Fibroblast of pulmonary artery (primary cell): ENCODE results near the gene SPAG16.

Experiments used
- DNase-seq: peaks from one replicate; pipeline ENCODE4 v3.0.0-alpha.2; 2010; ENCODE audit warnings: low read depth
- H3K4me3 ChIP-seq: replicated peaks from 2 replicates; pipeline ENCODE4 v1.5.1; 2011; ENCODE audit warnings: low read depth, mild to moderate bottlenecking, control low read depth, low read length, moderate library complexity
- CTCF ChIP-seq: IDR thresholded peaks from 2 replicates; pipeline ENCODE4 v1.5.1; 2011; ENCODE audit warnings: mild to moderate bottlenecking, control low read depth, low read length, inconsistent platforms; ENCODE audit errors: missing control alignments

Gene SPAG16

GRCh38 chr2:213284105-213285090 lies at the start of gene SPAG16:
SPAG16 (plus strand) TSS chr2:213284464.
- TF ChIP-seq CTCF = no peak
- peak; percentile 98 for DNase-seq
- peak within 1 kb of the TSS; percentile 77 for H3K4me3 ChIP-seq

GRCh38 chr2:213234641-213235040 lies 49.6 kb upstream of the SPAG16 start:
- H3K4me3 ChIP-seq = no peak overlapping the region
- TF ChIP-seq CTCF = no peak
- DNase-seq = no peak

- TF ChIP-seq CTCF = no peak
- DNase-seq = no peak
- no peak overlapping the region for H3K4me3 ChIP-seq
Measured at GRCh38 chr2:213235741-213236140, 48.5 kb upstream of the SPAG16 start.

- TF ChIP-seq CTCF = no peak
- DNase-seq = no peak
- H3K4me3 ChIP-seq = no peak overlapping the region
Measured at GRCh38 chr2:213237251-213237650, 47.0 kb upstream of the SPAG16 start.

GRCh38 chr2:213237787-213238186 lies 46.5 kb upstream of the SPAG16 start:
- peak overlapping the region; percentile 38 for H3K4me3 ChIP-seq
- TF ChIP-seq CTCF = no peak
- no peak for DNase-seq

- DNase-seq = peak; percentile 95
- peak overlapping the region; percentile 38 for H3K4me3 ChIP-seq
- no peak for TF ChIP-seq CTCF
Measured at GRCh38 chr2:213238753-213239495, 45.3 kb upstream of the SPAG16 start.
